ENCODE results near the gene GREB1.

- TF ChIP-seq CTCF (IDR thresholded peaks at IDR 0.05; ENCODE audit: low read length) (no peak), EZH2 (IDR thresholded peaks at IDR 0.05; ENCODE audit: borderline replicate concordance, low read length) (no peak)
Measured at GRCh38 chr2:11528228-11528627, 5.6 kb upstream of the GREB1 start.
